Liver (tissue), 9 donors: ENCODE data around the gene ENTPD8. TPM values are rescaled to one million over a fixed set of nuclear protein-coding genes. Genes with fewer than 3 reads are reported as not detected.
A peak's percentile ranks its signal among the peaks of the same experiment; 100 is the strongest.
"Not testable (repeated sequence)": the region's sequence is repeated elsewhere in the genome, so short reads cannot be mapped to it uniquely, and the experiment has no call there.

ENCODE experiments used
- DNase-seq: peaks from one replicate; pipeline ENCODE4 v3.0.0-alpha.2; 2017; ENCODE audit warnings: low spot score
- H3K27ac ChIP-seq, 2 donors: one replicate each; pipeline ENCODE4 v1.7.0; 2013; ENCODE audit warnings: inconsistent platforms in 2 of 2, low read length in 2 of 2, control low read depth in 1 of 2, low read depth in 1 of 2, mild to moderate bottlenecking in 1 of 2
- H3K27me3 ChIP-seq, 4 donors: one replicate each; pipeline versions ENCODE4 v1.6.1 to v1.7.0; 2013; ENCODE audit warnings: low read length in 3 of 4, inconsistent platforms in 1 of 4, mild to moderate bottlenecking in 1 of 4, moderate library complexity in 1 of 4; ENCODE audit not compliant: control insufficient read depth in 4 of 4, insufficient read depth in 4 of 4
- H3K36me3 ChIP-seq, 4 donors: one replicate each; pipeline versions ENCODE4 v1.6.1 to v1.7.0; 2013; ENCODE audit warnings: low read length in 3 of 4, mild to moderate bottlenecking in 3 of 4, low read depth in 1 of 4, moderate library complexity in 1 of 4; ENCODE audit not compliant: control insufficient read depth in 4 of 4, insufficient read depth in 3 of 4
- H3K4me1 ChIP-seq, 4 donors: one replicate each; pipeline versions ENCODE4 v1.6.1 to v1.7.0; 2013; ENCODE audit warnings: low read length in 3 of 4, mild to moderate bottlenecking in 3 of 4, moderate library complexity in 1 of 4; ENCODE audit not compliant: control insufficient read depth in 4 of 4, insufficient read depth in 4 of 4
- H3K4me3 ChIP-seq, 3 donors: one replicate each; pipeline versions ENCODE4 v1.6.1 to v1.7.0; 2013; ENCODE audit warnings: low read length in 3 of 3, control low read depth in 1 of 3, low read depth in 1 of 3, mild to moderate bottlenecking in 1 of 3
- H3K9ac ChIP-seq, 2 donors: one replicate each; pipeline ENCODE4 v1.7.0; 2013; ENCODE audit warnings: low read length in 2 of 2, mild to moderate bottlenecking in 2 of 2, moderate library complexity in 2 of 2, control low read depth in 1 of 2, low read depth in 1 of 2
- H3K9me3 ChIP-seq, 4 donors: one replicate each; pipeline versions ENCODE4 v1.6.1 to v1.7.0; 2013; ENCODE audit warnings: low read length in 3 of 4; ENCODE audit not compliant: control insufficient read depth in 4 of 4
- HNF4G ChIP-seq: IDR thresholded peaks from 2 replicates; pipeline ENCODE4 v1.6.1; 2016; ENCODE audit warnings: antibody characterized with exemption
- NR2F2 ChIP-seq: IDR thresholded peaks from 2 replicates; pipeline ENCODE4 v1.6.1; 2016; ENCODE audit warnings: antibody characterized with exemption
- WGBS: extraction: QIAGEN DNeasy Blood & Tissue Kit; methylation state at CpG from one replicate; pipeline ENCODE4 v1.1.7; 2013; 5-methylcytosine and 5-hydroxymethylcytosine counted together
- polyA plus RNA-seq, 2 donors: library from polyadenylated mRNA; stranded (reverse) in 1 of 2; unstranded in 1 of 2; fragments of 200-250 nt in 1 of 2; fragments of >200 nt in 1 of 2; fragmentation: Nextera tagmentation in 1 of 2; extraction: Ambion mirVana in 1 of 2; gene quantifications; one replicate each; pipeline versions ENCODE4 v1.2.1 to v1.2.3, GENCODE V29; 2013 to 2015
- total RNA-seq, 2 donors: library from RNA; depleted of rRNA; stranded (reverse); fragments of >200 nt; gene quantifications; one replicate each; pipeline ENCODE4 v1.2.3, GENCODE V29; 2014
- TF ChIP-seq, protein P1 (sequence below): IDR thresholded peaks from 2 replicates; pipeline ENCODE4 v1.6.1; 2016; ENCODE audit warnings: antibody characterized with exemption
- TF ChIP-seq, protein P2 (sequence below): IDR thresholded peaks from 2 replicates; pipeline ENCODE4 v1.6.1; 2016; ENCODE audit warnings: antibody characterized with exemption
- donor health status: healthy.
- donor health status: healthy.
- donor health status: healthy.
- donor health status: healthy.
- donor health status: healthy.

Gene ENTPD8
- total and polyA plus RNA-seq, 4 donors, result 1.6 to 6.2 (median 4.9) TPM

DNA sequence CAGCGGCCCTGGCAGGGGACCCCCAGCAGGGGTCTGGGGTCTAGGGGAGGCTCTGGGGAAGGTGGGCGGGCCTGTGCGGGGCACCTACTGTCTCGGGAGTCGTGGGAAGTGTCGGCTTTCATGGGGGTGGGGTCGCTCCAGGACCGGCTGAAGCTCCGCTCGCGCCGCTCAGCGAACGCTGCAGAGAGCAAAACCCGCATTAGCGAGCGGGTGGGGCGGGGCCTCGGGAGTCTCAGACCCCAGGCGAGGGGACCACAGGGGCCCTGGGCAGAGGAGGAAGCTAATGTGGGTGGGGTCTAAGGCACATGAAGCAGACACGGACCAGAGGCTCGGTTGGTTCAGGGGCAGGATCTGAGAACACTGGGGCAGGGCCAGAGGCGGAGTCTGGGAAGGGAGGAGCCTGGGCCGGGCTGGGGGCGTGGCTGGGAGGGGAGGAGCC lies 12.5 kb upstream of the ENTPD8 start:
- peak; percentile 47 for DNase-seq
- TF ChIP-seq HNF4G (no peak), NR2F2 (no peak)
- no peak overlapping the region for H3K4me3 ChIP-seq
- no peaks in the 10 kb centered on the region for H3K27me3 ChIP-seq
- no peak overlapping the region for H3K9ac ChIP-seq
- WGBS, result 51% methylated on average over 25 of the region's 25 CpGs
- H3K9me3 ChIP-seq, result no peaks in the 10 kb centered on the region
- H3K4me1 ChIP-seq, result peaks cover 20 to 52% (median 36%) of the 10 kb centered on the region in 4 donors
- peaks cover 0 to 5% (median 2%) of the 10 kb centered on the region in 4 donors for H3K36me3 ChIP-seq
- H3K27ac ChIP-seq, result no peak overlapping the region

- DNase-seq, result no peak
- H3K9ac ChIP-seq, result no peak overlapping the region
- TF ChIP-seq, protein P1, sequence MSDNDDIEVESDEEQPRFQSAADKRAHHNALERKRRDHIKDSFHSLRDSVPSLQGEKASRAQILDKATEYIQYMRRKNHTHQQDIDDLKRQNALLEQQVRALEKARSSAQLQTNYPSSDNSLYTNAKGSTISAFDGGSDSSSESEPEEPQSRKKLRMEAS, result no peak
- WGBS, result 91% methylated on average over 43 of the region's 43 CpGs
- H3K27ac ChIP-seq, result no peak overlapping the region
- peaks cover 0 to 6% (median 3%) of the 10 kb centered on the region in 4 donors for H3K36me3 ChIP-seq
- no peaks in the 10 kb centered on the region for H3K9me3 ChIP-seq
- no peak overlapping the region for H3K4me3 ChIP-seq
- H3K4me1 ChIP-seq, result peaks cover 16 to 46% (median 33%) of the 10 kb centered on the region in 4 donors
- H3K27me3 ChIP-seq, result no peaks in the 10 kb centered on the region
Measured at GRCh38 chr9:137452761-137453642, 11.8 kb upstream of the ENTPD8 start.

DNA sequence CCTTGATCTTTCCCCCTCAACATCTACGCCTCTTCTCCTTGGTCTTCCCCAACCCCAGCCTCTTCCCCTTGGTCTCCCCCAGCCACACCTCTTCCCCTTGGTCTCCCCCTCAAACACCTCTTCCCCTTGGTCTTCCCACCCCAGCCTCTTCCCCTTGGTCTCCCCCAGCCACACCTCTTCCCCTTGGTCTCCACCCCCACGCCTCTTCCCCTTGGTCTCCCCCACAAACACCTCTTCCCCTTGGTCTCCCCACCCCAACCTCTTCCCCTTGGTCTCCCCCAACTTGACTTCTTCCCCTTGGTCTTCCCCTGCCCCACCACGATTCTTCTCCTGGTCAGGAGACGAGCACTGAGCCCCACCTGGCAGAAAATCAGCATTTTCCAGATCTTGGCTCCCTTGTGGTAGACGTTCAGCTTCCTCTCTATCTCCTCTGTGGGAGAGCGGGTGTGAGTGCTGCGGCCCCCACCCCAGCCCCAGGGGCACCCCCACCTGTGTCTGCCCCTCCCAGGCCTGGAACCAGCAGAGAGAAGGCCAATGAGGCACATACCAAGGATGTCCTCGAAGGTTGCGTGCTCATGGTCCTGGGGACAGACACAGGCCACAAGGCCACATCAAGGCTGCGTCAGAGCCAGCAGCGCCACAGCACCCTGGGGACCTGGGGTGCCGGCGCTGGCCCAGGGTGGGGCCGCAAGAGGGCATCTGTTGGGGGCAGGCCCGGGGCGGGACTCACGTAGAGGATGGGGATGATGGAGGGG lies 11.0 kb upstream of the ENTPD8 start:
- Histone ChIP-seq H3K9ac (no peak overlapping the region), H3K27me3 (no peaks in the 10 kb centered on the region), H3K4me1 (peaks cover 15 to 41% (median 29%) of the 10 kb centered on the region in 4 donors), H3K27ac (no peak overlapping the region), H3K9me3 (no peaks in the 10 kb centered on the region), H3K4me3 (no peak overlapping the region), H3K36me3 (peaks cover 0 to 6% (median 3%) of the 10 kb centered on the region in 4 donors)
- no peak for DNase-seq
- TF ChIP-seq, protein P2, sequence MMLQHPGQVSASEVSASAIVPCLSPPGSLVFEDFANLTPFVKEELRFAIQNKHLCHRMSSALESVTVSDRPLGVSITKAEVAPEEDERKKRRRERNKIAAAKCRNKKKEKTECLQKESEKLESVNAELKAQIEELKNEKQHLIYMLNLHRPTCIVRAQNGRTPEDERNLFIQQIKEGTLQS, result no peak
- WGBS, result 94% methylated on average over 17 of the region's 17 CpGs

GRCh38 chr9:137451264-137452005 lies 10.3 kb upstream of the ENTPD8 start:
- H3K4me3 ChIP-seq, H3K9me3 ChIP-seq, H3K36me3 ChIP-seq, H3K9ac ChIP-seq, H3K27me3 ChIP-seq, DNase-seq, H3K27ac ChIP-seq: not testable (repeated sequence)
- H3K4me1 ChIP-seq, result peaks cover 15 to 33% (median 22%) of the 10 kb centered on the region in 4 donors
- 87% methylated on average over 19 of the region's 31 CpGs for WGBS

DNA sequence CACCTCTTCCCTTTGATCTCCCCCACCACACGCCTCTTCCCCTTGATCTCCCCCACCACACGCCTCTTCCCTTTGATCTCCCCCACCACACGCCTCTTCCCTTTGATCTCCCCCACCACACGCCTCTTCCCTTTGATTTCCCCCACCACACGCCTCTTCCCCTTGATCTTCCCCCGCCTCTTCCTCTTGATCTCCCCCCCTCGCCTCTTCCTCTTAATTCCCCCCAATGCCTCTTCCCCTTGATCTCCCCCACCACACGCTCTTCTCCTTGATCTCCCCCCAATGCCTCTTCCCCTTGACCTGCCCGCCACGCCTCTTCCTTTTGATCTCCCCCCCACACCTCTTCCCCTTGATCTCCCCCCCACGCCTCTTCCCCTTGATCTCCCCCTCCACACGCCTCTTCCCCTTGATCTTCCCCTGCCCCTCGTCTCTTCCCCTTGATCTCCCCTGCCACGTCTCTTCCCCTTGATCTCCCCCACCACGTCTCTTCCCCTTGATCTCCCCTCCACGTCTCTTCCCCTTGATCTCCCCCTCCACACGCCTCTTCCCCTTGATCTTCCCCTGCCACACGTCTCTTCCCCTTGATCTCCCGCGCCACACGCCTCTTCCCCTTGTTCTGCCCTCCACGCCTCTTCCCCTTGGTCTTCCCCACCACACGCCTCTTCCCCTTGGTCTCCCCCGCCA lies 9.5 kb upstream of the ENTPD8 start:
- not testable (repeated sequence) for H3K27me3 ChIP-seq, H3K36me3 ChIP-seq, DNase-seq

More for the DNA sequence above, 9.5 kb upstream of the ENTPD8 start:
- H3K4me1 ChIP-seq, result peaks cover 14 to 29% (median 19%) of the 10 kb centered on the region in 4 donors
- H3K9ac ChIP-seq, H3K9me3 ChIP-seq, H3K27ac ChIP-seq, H3K4me3 ChIP-seq: not testable (repeated sequence)
- WGBS, result 86% methylated on average over 22 of the region's 24 CpGs
